ENCODE results near the gene SLC39A9.
"Not testable (repeated sequence)": the region's sequence is repeated elsewhere in the genome, so short reads cannot be mapped to it uniquely, and the experiment has no call there.

The SLC39A9 gene

DNA sequence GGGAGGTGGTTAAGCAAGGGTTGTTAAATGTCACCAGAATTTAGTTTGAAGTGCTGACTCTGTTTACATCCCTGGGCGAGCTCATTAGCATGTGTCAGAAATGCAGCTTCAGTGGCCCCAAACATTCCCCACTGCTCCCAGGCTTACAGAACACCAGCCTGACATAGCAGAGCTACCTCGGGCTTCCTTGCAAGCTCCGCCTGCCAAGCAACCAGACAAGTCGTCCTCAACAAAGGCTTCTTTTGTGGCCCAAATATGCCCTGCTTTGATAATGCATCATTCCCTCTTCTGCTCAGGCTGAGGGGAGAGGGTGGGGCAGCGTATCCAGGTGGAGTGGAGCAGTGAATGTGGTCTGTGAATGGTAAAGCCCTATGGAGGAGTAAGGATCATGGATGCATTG, 28.4 kb upstream of the SLC39A9 start:
- DNase-seq: no peak

DNA sequence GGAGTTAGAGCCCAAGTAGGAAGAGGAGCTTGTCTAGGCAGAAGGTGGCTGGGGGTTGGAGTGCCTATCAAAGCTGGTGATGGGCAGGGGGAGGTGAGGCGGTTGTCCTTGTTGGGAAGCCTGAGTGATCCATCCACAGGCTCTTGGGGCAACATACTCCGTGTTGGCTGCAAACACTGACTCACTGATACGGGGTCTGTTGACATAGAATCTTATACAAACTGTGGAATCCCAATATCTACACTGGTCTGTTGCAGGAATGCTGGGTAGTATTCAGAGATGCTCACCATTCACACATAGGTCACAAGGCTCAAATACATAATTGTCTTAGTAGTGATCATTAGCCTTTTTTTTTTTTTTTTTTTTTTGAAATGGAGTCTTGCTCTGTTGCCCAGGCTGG, 26.3 kb upstream of the SLC39A9 start:
- no peak for DNase-seq

DNA sequence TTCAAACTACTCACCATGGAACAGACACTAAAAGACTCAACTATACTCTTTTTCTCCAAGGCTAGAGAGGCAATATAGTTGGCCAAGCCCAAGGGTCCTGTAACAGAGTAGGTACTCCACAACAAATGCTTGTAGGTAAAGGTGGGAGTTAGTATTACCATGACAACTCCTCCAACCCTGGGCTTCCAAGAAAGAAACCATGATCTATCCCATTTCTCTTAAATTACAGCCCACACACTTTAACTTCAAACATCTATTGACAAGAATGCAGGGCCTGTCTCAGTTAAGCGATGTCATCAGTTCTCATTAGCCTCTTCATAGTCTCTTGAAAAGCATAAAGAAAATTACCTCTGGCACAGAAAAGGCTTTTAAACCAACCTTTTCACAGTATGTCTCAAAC, 25.4 kb upstream of the SLC39A9 start:
- no peak for DNase-seq

DNA sequence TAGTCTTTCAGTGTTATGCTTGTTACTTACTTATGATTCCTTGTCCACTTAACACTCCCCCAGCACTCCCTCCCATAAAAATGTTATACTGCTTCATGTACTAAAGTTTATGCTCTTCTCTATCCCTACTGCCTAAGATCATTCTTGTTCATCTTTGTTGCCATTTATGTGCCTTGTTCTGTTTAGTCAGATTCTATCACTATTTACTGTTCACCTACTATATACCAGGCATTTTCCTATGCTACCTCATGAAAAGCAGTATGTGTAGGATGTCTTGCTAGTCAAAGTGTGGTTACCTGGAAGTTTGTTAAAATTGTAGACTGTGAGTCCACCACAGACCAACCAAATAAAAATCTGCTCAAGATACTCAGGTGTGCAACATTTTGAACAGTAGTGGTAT, 24.3 kb upstream of the SLC39A9 start:
- no peak for DNase-seq

DNA sequence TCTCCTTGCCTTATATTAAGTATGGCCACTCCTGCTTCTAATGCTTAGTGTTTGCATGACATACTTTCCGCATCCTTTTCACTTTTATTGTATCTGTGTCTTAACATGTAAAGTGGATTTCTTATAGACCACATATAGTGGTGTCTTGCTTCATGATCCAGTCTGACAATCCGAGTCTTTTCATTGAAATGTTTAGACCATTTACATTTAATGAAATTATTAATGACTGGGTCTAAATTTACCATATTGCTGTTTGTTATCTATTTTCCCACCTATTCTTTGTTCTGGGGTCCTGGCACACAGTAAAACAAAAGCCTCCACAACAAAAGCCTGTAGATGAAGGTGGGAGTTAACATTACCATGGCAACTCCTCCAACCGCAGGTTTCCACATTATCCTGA, 23.3 kb upstream of the SLC39A9 start:
- no peak for DNase-seq

DNA sequence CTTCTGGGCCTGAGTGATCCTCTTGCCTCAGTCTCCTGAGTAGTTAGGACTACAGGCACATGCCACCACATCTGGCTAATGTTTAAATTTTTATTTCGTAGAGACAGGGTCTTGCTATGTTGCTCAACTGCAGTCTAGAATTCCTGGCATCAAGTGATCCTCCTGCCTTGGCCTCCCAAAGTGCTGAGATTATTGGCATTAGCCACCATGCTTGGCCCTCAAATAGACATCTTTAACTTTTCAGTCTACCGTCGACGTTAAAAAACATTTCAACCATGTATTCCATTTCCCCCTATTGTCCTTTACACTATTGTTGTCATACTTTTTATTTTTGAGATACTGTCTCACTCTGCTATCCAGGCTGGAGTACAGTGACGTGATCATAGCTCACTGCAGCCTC, 22.8 kb upstream of the SLC39A9 start:
- DNase-seq: no peak

DNA sequence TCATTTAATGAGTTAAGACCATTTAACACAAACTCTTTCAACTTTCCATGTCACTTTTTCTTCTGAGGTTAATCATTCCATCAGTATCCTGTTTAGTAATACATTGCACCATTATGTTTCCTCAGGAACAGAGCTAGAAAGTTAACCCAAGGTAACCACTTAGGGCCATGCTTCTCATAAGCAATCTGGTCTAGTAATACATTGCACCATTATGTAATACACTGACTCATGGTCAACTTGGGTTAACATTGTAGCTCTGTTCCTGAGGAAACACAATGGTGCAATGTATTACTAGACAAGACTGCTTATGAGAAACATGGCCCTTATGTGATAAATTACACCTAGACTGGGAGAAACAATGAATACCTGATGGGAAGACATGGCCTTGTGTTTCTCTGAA, 22.1 kb upstream of the SLC39A9 start:
- no peak for DNase-seq

DNA sequence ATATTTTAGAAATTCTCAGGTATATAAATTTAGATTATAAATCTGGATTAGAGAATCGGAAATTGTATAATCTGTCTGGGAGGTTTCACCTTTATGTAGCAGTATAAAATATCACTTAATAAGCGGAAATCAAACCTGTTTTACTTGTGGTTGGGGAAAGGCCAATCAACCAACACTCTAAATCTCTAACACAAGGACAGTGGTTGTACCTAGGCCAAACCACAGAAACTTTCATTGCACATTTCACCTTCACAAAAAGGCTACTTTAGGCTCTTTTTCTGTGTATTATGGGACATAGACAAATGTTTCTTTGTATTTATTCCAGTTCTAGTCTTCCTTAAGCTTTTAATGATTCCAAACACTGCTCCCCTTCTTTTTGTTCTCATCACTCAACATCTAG, 20.2 kb upstream of the SLC39A9 start:
- DNase-seq: no peak

DNA sequence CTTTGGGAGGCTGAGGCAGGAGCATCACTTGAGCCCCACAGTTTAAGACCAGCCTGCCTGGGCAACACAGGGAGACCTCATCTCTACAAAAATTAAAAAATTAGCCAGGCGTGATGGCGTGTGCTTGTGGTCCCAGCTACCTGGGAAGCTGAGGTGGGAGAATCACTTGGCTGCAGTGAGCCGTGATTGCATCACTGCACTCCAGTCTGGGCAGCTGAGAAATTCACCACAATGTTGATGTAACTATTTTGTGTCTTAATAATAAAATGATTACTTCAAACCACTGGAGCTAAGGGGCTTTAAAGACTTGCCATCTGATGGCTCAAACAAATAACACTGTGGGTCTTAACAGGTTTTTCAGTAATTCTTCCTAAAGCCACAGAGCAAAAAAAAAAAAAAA, 11.2 kb upstream of the SLC39A9 start:
- DNase-seq: no peak

DNA sequence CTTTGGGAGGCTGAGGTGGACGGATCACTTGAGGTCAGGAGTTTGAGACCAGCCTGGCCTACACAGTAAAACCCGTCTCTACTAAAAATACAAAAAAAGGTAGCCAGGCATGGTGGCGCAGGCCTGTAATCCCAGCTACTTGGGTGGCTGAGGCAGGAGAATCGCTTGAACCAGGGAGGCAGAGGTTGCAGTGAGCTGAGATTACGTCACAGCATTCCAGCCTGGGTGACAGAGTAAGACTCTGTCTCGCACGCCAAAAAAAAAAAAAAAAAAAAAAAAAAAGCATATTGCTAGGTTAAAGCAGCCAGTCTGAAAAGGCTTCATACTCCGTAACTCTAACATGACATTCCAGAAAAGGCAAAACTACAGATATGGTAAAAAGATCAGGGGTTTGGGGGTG, 7.1 kb upstream of the SLC39A9 start:
- not testable (repeated sequence) for DNase-seq

DNA sequence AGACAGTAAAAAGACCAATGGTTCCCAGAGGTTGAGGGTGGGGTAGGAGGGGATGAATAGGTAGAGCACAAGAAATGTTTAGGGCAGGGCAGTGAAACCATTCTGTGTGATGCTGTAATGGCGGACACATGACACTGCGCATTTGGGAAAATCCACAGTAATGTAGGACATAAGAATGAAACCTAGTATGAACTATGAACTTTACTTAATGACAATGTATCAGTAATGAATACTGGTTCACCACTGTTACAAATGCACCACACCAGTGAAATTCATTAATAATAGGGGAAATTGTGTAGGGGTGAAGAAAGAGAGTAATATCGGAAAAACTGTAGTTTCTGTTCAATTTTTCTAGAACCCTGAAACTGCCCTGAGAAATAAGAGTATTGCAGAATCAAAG, 6.0 kb upstream of the SLC39A9 start:
- DNase-seq: no peak

DNA sequence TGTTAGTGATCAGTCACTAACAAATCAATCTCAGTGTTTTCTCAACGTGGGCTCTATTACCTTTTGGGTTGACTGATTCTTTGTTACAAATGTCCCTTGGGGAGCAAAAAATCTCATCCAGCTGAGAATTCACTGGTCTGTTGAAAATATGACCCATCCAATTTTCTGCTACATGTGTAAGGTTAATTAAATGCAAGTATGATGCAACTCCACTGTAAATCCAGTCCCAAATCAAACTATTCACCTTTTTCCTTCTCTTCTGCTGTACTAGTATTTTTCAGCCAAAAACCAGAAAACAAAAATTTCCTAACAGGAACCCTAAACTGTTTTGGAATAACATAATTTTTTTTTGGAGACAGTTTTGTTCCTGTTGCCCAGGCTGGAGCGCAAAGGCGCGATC, 2.6 kb upstream of the SLC39A9 start:
- no peak for DNase-seq

DNA sequence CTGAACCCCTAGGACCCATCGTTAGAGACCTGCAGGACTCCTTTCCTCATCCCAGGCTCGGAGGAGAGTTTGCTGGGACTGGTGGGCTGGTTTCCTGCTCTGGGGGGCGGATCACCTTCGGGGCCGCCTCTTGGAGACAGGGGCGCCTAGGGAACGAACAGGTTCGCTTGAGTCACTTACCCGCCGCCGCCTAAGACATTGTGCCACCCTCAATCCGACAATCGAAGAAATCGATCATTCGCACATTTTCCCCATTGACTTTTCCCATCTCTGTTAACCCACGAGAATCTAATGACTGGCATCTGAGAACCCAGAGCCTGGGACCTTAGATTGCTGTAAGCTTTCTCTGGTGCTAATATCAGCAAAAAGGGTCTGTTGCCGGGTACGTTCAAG, 322 bp downstream of the SLC39A9 start:
- DNase-seq: no peak

DNA sequence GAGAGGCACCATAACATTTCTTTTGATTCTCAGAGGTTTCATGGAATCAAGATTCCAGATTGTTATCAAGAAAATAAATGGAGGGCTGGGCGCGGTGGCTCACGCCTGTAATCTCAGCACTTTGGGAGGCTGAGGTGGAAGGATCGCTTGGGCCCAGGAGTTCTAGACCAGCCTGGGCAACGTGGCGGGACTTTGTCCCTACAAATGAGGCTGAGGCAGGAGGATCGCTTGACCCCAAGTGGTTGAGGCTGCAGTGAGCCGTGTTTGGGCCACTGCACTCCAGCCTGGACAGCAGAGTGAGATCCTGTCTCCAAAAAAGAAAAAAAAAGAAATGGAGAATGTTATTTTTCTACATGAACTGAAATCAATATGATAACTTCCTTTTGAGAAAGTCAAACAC, 1.3 kb downstream of the SLC39A9 start:
- no peak for DNase-seq

DNA sequence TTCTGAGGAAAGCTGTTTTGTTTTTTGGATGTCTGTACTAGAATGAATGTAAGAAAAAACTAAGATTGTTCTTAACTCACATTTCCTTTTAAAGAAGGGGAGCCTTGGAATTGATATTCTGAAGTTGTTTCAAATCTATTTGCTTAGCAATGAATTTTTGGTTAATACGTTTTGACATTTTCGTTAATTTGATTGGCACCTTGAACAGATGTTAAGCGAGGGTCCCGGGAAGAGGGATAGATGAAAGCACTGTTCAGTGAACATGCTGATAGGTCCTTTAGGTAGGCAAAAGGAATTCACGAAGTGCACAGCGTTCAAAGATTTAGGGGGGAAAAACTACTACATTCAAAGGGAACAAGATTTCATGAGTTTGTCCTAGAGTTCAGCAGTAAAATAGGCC, 1.7 kb downstream of the SLC39A9 start:
- no peak for DNase-seq

DNA sequence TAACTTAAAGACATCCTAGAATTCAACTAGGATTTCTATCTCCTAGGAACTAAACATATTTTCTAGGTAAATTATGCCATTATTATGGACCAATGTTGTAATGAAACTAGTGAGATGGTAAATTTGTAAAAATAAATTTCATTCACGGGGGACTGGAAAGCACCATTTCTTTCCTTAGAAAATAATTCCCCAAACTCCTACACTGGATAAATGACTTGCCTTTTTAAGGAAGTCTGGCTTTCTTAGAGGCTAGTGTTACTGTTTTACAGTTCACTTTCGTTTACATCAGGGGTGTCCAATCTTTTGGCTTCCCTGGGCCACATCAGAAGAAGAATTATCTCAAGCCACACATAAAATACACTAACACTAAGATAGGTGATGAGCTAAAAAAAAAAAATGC, 3.3 kb downstream of the SLC39A9 start:
- no peak for DNase-seq

DNA sequence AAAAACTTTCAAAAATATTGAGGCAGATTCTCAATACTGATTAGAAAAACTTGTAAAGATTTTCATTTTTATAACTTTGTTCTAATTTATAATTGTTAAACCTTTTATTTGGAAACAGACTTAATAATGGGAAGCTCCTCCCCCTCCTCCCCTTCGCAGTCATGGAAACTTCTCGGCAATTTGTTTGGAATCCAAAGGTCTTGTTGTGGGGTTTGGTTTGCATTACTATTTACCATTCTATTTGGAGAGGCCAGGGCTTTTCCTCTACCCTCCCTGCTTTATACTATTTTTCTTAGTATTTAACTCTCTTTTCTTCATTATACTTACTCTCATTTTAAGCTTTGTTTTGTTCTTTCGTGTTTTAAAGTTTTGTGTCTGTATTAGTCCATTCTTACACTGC, 6.0 kb downstream of the SLC39A9 start:
- DNase-seq: no peak

DNA sequence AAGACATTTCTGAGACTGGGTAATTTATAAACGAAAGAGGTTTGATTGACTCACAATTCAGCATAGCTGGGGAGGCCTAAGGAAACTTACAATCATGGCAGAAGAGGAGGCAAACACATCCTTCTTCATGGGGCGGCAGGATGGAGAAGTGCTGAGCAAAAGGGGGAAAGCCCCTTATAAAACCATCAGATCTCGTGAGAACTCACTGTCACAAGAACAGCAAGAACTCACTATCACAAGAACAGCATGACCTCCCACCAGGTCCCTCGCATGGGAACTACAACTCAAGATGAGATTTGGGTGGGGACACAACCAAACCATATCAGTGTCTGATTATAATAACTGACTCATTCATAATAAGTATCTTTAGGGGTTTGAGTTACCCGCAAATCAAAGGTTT, 6.4 kb downstream of the SLC39A9 start:
- DNase-seq: no peak

DNA sequence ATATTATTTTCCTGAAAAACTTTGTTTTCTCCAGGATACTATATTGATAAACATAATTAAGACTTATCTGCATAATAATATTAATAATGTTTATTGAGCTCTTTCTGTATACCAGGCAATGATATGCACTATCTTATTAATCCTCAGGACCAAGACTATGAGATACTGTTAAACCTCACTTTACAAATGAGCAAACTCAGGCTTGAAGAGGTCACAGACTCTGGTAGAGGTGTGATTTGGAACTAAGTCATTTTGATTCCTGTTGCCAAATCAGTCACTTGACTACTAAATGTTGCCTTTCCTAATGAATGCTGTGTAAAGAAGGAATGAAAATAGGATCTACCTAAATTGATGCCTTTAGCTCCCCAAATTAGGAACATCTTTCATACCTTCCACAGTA, 7.3 kb downstream of the SLC39A9 start:
- no peak for DNase-seq

DNA sequence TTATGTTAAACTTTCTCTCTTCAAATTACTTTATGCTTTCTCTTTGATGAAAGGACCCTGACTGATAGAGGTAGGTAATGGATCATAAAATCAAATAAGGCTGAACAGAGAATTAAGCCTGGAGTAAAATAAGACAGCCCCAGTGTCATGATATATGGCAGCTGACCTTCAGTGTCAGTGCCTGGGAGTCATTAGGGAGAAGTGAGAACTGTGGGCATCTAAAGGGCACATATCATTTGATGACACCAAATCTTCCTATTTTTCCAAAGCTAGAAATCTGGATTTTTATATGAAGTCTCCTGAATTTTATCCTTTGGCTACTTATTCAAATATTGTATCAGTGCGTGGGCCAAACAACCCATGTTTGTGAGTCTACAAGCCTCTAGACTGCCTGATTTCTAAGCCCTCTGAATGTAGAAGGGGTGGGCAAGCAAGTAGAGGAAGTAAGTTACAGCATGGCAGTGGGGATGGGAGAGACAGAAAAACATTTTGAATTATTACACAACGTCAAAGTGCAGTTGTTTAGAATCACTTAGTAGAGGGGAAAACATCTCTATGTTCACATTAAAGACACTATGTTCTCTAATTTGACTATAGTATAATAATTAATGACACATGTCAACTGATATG, 10.0 kb downstream of the SLC39A9 start:
- DNase-seq: no peak

DNA sequence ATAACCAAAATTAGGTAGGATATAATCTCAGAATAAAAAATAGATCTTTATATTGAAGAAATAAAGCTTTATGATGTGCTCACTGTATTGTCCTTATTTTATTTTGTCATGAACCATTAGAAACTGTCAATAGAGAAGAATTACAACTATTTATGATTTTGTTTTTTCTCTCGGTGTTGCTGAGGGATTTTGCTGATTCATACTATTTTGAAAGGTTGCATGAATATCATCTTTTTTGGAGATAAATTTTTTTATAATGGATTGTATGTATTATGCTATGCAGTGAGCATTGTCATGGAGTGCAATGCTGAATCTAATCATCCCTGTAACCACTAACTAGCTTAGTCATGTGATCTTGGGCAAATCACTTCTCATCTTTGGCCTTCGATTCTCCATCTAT, 15.0 kb downstream of the SLC39A9 start:
- DNase-seq: no peak

DNA sequence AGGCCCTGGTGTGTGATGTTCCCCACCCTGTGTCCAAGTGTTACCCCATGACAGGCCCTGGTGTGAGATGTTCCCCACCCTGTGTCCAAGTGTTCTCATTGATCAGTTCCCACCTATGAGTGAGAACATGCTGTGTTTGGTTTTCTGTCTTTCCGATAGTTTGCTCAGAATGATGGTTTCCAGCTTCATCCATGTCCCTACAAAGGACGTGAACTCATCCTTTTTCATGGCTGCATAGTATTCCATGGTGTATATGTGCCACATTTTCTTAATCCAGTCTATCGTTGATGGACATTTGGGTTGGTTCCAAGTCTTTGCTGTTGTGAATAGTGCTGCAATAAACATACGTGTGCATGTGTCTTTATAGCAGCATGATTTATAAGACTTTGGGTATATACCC, 17.6 kb downstream of the SLC39A9 start:
- DNase-seq: not testable (repeated sequence)

DNA sequence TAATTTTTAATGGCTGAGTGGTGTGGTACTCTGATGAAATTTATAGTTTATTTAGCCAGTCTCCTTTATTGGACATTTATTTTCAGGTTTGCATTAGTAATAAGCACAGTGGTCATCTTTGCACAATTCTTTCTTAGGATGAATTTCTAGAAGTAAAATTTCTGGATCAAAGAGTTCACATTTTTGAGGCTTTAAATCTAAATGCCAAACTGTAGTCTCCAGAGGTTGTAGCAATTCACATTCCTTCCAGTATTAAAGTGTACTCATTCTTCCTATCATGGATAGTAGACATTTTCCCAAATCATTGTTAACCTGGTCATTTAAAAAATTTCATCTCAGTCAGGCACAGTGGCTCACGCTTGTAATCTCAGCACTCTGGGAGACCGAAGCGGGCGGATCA, 24.8 kb downstream of the SLC39A9 start:
- no peak for DNase-seq

DNA sequence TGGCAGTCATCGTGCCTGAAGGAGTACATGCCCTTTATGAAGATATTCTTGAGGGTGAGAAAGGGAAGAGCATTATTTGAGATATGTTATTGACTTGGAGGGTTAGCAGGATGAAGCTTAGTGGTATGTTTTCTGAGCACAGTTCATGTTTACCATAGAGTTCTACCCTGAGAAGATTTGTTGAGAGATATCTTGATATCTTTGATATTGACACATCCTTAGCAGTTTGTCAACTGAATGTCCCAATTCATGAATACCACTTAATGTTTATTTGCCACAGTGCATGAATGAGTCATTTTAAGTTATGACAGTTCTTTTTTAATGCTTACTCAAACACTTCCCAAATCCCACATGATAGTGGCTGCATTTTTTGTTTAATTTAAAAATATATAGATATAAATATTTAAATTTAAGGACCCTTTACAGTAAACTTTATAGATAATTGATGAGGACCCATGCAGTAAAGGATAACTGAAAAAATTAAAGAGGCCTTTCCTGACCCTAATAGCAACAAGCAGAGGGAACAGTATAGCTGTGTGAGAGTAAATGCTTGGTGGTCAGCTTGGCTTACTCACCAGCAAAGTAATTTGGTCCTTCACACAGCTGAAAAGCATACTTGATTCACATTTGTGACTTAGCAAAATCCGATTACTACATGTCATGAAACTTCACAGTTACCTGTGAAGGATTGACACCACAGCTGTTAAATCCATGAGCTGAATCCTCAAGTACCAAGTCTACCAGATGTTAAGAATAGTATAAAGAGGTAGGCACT, 25.8 kb downstream of the SLC39A9 start:
- DNase-seq: no peak

DNA sequence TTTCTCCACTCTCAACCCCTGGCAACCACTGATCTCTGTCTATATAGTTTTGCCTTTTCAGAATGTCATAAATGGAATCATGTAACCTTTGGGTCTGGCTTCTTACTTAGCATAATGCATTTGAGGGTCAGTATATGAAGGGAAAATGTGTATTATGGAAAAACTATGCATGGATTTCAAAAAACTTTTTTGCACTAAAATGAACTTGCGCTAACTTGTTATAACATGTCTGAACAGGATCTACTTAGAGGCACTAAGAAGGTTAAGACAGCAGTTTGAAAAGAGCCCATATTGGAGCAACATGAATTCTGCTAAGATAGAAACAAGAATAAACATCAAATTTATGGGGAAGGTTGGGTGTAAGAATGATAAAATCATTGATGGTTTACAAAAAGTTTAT, 29.1 kb downstream of the SLC39A9 start:
- no peak for DNase-seq

Measured in retina (tissue), 1 donor.